GM23248 (cell line): ENCODE results near the gene PTPRN2. TPM values are rescaled to one million over a fixed set of nuclear protein-coding genes. Genes with fewer than 3 reads are reported as not detected.

Source experiments
- DNase-seq: peaks from one replicate; pipeline ENCODE4 v3.0.0-alpha.2; 2015
- H2AFZ ChIP-seq: fragments of 200-600 bp; sonication (generic); 2 replicates; pipeline ENCODE4 v1.6.1; 2016; ENCODE audit warnings: antibody characterized with exemption
- H3F3A ChIP-seq: fragments of 200-600 bp; sonication (generic); 2 replicates; pipeline ENCODE4 v1.6.1; 2016; ENCODE audit warnings: mild to moderate bottlenecking, antibody characterized with exemption, mixed run types; ENCODE audit not compliant: insufficient read depth
- H3K27ac ChIP-seq: fragments of 200-600 bp; sonication (generic); 2 replicates; pipeline ENCODE4 v1.5.1; 2016; ENCODE audit warnings: mild to moderate bottlenecking
- H3K27me3 ChIP-seq: fragments of 200-600 bp; sonication (generic); replicated peaks from 2 replicates; pipeline ENCODE4 v1.6.1; 2016; ENCODE audit warnings: mild to moderate bottlenecking; ENCODE audit not compliant: insufficient read depth
- H3K36me3 ChIP-seq: fragments of 200-600 bp; sonication (generic); 2 replicates; pipeline ENCODE4 v1.6.1; 2016; ENCODE audit warnings: low read depth, mild to moderate bottlenecking
- H3K4me1 ChIP-seq: fragments of 200-600 bp; sonication (generic); 2 replicates; pipeline ENCODE4 v1.6.1; 2016; ENCODE audit warnings: mild to moderate bottlenecking; ENCODE audit not compliant: insufficient read depth
- H3K4me2 ChIP-seq: fragments of 200-600 bp; sonication (generic); one replicate; pipeline ENCODE4 v1.6.1; 2016; ENCODE audit warnings: mild to moderate bottlenecking; ENCODE audit not compliant: unreplicated experiment
- H3K4me3 ChIP-seq: fragments of 200-600 bp; sonication (generic); 2 replicates; pipeline ENCODE4 v1.5.1; 2016; ENCODE audit warnings: mild to moderate bottlenecking
- H3K79me2 ChIP-seq: fragments of 200-600 bp; sonication (generic); 2 replicates; pipeline ENCODE4 v1.6.1; 2016; ENCODE audit warnings: mild to moderate bottlenecking; ENCODE audit not compliant: insufficient read depth
- H3K9ac ChIP-seq: fragments of 200-600 bp; sonication (generic); 2 replicates; pipeline ENCODE4 v1.6.1; 2016; ENCODE audit warnings: mild to moderate bottlenecking
- H3K9me2 ChIP-seq: fragments of 200-600 bp; sonication (generic); 2 replicates; pipeline ENCODE4 v1.6.1; 2016; ENCODE audit warnings: mixed run types, mild to moderate bottlenecking, moderate library complexity; ENCODE audit not compliant: insufficient read depth
- H3K9me3 ChIP-seq: fragments of 200-600 bp; sonication (generic); one replicate; pipeline ENCODE4 v1.6.1; 2017; ENCODE audit warnings: low read depth
- H4K20me1 ChIP-seq: fragments of 200-600 bp; sonication (generic); 2 replicates; pipeline ENCODE4 v1.6.0; 2016; ENCODE audit not compliant: insufficient read depth
- EZH2 ChIP-seq: fragments of 200-600 bp; sonication (generic); IDR thresholded peaks from 2 replicates; pipeline ENCODE4 v1.6.1; 2018; ENCODE audit warnings: antibody characterized with exemption, mild to moderate bottlenecking; ENCODE audit not compliant: insufficient read depth, poor library complexity, severe bottlenecking
- EZH2phosphoT487 ChIP-seq: fragments of 200-600 bp; sonication (generic); IDR thresholded peaks from 2 replicates; pipeline ENCODE4 v1.6.1; 2018; ENCODE audit warnings: antibody characterized with exemption, moderate library complexity, mild to moderate bottlenecking, low read depth; ENCODE audit not compliant: insufficient read depth
- WGBS, 2 experiments: methylation state at CpG; one replicate each; pipeline ENCODE4 v1.1.6; 2015 to 2017; ENCODE audit warnings: low lambda C conversion rate in 2 of 2, low coverage in 1 of 2; ENCODE audit errors: missing lambda C conversion rate in 2 of 2; 5-methylcytosine and 5-hydroxymethylcytosine counted together
- in situ Hi-C: fragments of 300-500 bp; cut with MboI; formaldehyde crosslinking; loops from 2 replicates; pipeline ENCODE4 v1.15.0; 2020
- polyA plus RNA-seq: library from polyadenylated mRNA; unstranded; fragments of >200 nt; fragmentation: Nextera tagmentation; extraction: Ambion mirVana; gene quantifications from 2 replicates; pipeline ENCODE4 v1.2.1, GENCODE V29; 2016
- total RNA-seq: library from RNA; depleted of rRNA; stranded (reverse); fragments of >200 nt; shearing (Covaris generic); gene quantifications from 2 replicates; pipeline ENCODE4 v1.2.3, GENCODE V29; 2014

Gene PTPRN2
- total and polyA plus RNA-seq, 2 experiments from 2014 or later = 0.13 TPM; not detected in 1

- no peaks in the 10 kb centered on the region for H3K4me1 ChIP-seq
- H4K20me1 ChIP-seq = no peaks in the 10 kb centered on the region
- H2AFZ ChIP-seq = no peak overlapping the region
- H3K9me3 ChIP-seq = no peaks in the 10 kb centered on the region
- H3K9ac ChIP-seq = no peak overlapping the region
- in situ Hi-C loops = no loop called here
- TF ChIP-seq EZH2 (no peak), EZH2phosphoT487 (no peak)
- WGBS, 2 experiments = 23 to 29% methylated on average over 15 of the region's 15 CpGs
- H3F3A ChIP-seq = no peaks in the 10 kb centered on the region
- H3K4me3 ChIP-seq = no peak overlapping the region
- no peak overlapping the region for H3K27ac ChIP-seq
- H3K27me3 ChIP-seq = no peaks in the 10 kb centered on the region
- no peak for DNase-seq
- H3K79me2 ChIP-seq = no peaks in the 10 kb centered on the region
- no peaks in the 10 kb centered on the region for H3K9me2 ChIP-seq
- no peaks in the 10 kb centered on the region for H3K36me3 ChIP-seq
- no peak overlapping the region for H3K4me2 ChIP-seq
Measured at GRCh38 chr7:157637216-157637949, 950.2 kb downstream of the PTPRN2 start.

GRCh38 chr7:157635669-157636068 is 952.0 kb downstream of the PTPRN2 start:
- no peak for TF ChIP-seq EZH2phosphoT487
- TF ChIP-seq EZH2 = no peak
- no peak overlapping the region for H3K9ac ChIP-seq
- H3K36me3 ChIP-seq = no peaks in the 10 kb centered on the region
- in situ Hi-C loops = no loop called here
- no peaks in the 10 kb centered on the region for H3K27me3 ChIP-seq
- no peak overlapping the region for H3K27ac ChIP-seq
- WGBS, 2 experiments = 0 to 6% methylated on average over 1 of the region's 1 CpG
- no peak overlapping the region for H3K4me2 ChIP-seq
- H4K20me1 ChIP-seq = no peaks in the 10 kb centered on the region
- H3K4me3 ChIP-seq = no peak overlapping the region
- H2AFZ ChIP-seq = no peak overlapping the region
- no peaks in the 10 kb centered on the region for H3K9me3 ChIP-seq
- H3K9me2 ChIP-seq = no peaks in the 10 kb centered on the region
- no peaks in the 10 kb centered on the region for H3K79me2 ChIP-seq
- H3K4me1 ChIP-seq = no peaks in the 10 kb centered on the region
- DNase-seq = no peak
- no peaks in the 10 kb centered on the region for H3F3A ChIP-seq

GRCh38 chr7:157635148-157635500 is 952.5 kb downstream of the PTPRN2 start:
- in situ Hi-C loops = no loop called here
- no peak overlapping the region for H2AFZ ChIP-seq
- no peaks in the 10 kb centered on the region for H3K36me3 ChIP-seq
- H3K4me3 ChIP-seq = no peak overlapping the region
- no peak for DNase-seq
- H3K27ac ChIP-seq = no peak overlapping the region
- H3K9me3 ChIP-seq = no peaks in the 10 kb centered on the region
- H3K4me2 ChIP-seq = no peak overlapping the region
- H3K79me2 ChIP-seq = no peaks in the 10 kb centered on the region
- H3K4me1 ChIP-seq = no peaks in the 10 kb centered on the region
- TF ChIP-seq EZH2 (no peak), EZH2phosphoT487 (no peak)
- H3F3A ChIP-seq = no peaks in the 10 kb centered on the region
- no peaks in the 10 kb centered on the region for H3K9me2 ChIP-seq
- WGBS, 2 experiments = 28 to 32% methylated on average over 6 of the region's 6 CpGs
- no peaks in the 10 kb centered on the region for H4K20me1 ChIP-seq
- H3K9ac ChIP-seq = no peak overlapping the region
- H3K27me3 ChIP-seq = no peaks in the 10 kb centered on the region

GRCh38 chr7:157634401-157635147 is 953.0 kb downstream of the PTPRN2 start:
- TF ChIP-seq EZH2phosphoT487 = no peak
- no peak for TF ChIP-seq EZH2
- DNase-seq = no peak
- in situ Hi-C loops = no loop called here
- no peaks in the 10 kb centered on the region for H3K4me1 ChIP-seq
- no peak overlapping the region for H3K4me3 ChIP-seq
- no peak overlapping the region for H3K27ac ChIP-seq
- H3K9ac ChIP-seq = no peak overlapping the region
- H3K79me2 ChIP-seq = no peaks in the 10 kb centered on the region
- H2AFZ ChIP-seq = no peak overlapping the region
- H4K20me1 ChIP-seq = no peaks in the 10 kb centered on the region
- no peaks in the 10 kb centered on the region for H3F3A ChIP-seq
- H3K27me3 ChIP-seq = no peaks in the 10 kb centered on the region
- H3K9me2 ChIP-seq = no peaks in the 10 kb centered on the region
- no peak overlapping the region for H3K4me2 ChIP-seq
- H3K36me3 ChIP-seq = no peaks in the 10 kb centered on the region
- no peaks in the 10 kb centered on the region for H3K9me3 ChIP-seq
- WGBS, 2 experiments = 38 to 39% methylated on average over 24 of the region's 24 CpGs
